ENCODE measurements around the gene ABCB6. TPM values are rescaled to one million over a fixed set of nuclear protein-coding genes. Genes with fewer than 3 reads are reported as not detected.
A peak's percentile ranks its signal among the peaks of the same experiment; 100 is the strongest.

ABCB6 gene
- total and polyA plus RNA-seq, 2 of the 8 experiments (the other 6 are each of a cell fraction or from before 2014, with no cell fraction given) = 44.9 to 50.6 TPM

DNA sequence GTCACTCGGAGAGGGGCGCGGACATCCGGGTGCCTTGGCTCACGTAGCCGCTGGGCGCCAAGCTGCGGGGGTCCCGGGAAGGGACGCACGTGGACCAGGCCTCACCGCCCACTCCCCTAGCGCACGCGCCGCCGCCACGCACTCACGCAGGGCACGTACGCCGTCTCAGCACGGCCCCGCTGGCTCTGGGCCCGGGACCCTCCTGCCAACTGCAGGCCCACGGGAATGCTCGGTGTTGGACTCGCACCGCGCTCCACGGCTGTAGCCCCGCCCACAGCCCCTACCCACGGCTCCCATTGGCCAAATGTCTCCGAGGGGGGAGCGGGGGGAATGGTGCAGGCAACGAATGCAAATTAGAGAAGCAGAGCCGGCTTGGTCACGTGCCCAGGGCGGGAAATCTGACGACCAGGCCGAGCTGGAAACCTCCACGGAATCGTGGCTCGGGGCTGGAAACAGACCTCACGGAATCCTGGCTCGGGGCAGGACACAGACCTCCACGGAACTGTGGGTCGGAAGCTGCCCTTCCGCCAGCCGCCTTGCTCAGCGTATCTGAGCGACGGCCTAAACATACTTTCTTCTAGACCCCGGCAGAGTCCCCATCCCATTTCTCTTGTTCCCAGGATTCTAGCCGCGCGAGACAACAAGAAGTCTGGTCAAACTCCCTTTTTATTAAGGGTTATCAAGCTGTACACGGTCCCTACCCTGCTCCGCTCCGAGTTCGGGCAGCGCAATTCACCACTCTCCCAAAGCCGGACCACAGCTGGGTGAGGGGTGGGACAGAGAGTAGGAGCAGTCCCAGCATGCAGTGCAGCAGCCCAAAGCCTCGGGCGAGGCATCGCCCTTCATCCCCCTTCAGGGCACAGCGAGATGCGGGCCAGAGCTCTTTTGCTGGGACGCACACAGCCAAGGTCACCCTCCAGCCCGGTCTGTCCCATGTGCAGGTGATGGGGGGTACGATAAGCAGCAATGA lies at the start of gene ABCB6 (continued):
- TF ChIP-seq, protein P1, sequence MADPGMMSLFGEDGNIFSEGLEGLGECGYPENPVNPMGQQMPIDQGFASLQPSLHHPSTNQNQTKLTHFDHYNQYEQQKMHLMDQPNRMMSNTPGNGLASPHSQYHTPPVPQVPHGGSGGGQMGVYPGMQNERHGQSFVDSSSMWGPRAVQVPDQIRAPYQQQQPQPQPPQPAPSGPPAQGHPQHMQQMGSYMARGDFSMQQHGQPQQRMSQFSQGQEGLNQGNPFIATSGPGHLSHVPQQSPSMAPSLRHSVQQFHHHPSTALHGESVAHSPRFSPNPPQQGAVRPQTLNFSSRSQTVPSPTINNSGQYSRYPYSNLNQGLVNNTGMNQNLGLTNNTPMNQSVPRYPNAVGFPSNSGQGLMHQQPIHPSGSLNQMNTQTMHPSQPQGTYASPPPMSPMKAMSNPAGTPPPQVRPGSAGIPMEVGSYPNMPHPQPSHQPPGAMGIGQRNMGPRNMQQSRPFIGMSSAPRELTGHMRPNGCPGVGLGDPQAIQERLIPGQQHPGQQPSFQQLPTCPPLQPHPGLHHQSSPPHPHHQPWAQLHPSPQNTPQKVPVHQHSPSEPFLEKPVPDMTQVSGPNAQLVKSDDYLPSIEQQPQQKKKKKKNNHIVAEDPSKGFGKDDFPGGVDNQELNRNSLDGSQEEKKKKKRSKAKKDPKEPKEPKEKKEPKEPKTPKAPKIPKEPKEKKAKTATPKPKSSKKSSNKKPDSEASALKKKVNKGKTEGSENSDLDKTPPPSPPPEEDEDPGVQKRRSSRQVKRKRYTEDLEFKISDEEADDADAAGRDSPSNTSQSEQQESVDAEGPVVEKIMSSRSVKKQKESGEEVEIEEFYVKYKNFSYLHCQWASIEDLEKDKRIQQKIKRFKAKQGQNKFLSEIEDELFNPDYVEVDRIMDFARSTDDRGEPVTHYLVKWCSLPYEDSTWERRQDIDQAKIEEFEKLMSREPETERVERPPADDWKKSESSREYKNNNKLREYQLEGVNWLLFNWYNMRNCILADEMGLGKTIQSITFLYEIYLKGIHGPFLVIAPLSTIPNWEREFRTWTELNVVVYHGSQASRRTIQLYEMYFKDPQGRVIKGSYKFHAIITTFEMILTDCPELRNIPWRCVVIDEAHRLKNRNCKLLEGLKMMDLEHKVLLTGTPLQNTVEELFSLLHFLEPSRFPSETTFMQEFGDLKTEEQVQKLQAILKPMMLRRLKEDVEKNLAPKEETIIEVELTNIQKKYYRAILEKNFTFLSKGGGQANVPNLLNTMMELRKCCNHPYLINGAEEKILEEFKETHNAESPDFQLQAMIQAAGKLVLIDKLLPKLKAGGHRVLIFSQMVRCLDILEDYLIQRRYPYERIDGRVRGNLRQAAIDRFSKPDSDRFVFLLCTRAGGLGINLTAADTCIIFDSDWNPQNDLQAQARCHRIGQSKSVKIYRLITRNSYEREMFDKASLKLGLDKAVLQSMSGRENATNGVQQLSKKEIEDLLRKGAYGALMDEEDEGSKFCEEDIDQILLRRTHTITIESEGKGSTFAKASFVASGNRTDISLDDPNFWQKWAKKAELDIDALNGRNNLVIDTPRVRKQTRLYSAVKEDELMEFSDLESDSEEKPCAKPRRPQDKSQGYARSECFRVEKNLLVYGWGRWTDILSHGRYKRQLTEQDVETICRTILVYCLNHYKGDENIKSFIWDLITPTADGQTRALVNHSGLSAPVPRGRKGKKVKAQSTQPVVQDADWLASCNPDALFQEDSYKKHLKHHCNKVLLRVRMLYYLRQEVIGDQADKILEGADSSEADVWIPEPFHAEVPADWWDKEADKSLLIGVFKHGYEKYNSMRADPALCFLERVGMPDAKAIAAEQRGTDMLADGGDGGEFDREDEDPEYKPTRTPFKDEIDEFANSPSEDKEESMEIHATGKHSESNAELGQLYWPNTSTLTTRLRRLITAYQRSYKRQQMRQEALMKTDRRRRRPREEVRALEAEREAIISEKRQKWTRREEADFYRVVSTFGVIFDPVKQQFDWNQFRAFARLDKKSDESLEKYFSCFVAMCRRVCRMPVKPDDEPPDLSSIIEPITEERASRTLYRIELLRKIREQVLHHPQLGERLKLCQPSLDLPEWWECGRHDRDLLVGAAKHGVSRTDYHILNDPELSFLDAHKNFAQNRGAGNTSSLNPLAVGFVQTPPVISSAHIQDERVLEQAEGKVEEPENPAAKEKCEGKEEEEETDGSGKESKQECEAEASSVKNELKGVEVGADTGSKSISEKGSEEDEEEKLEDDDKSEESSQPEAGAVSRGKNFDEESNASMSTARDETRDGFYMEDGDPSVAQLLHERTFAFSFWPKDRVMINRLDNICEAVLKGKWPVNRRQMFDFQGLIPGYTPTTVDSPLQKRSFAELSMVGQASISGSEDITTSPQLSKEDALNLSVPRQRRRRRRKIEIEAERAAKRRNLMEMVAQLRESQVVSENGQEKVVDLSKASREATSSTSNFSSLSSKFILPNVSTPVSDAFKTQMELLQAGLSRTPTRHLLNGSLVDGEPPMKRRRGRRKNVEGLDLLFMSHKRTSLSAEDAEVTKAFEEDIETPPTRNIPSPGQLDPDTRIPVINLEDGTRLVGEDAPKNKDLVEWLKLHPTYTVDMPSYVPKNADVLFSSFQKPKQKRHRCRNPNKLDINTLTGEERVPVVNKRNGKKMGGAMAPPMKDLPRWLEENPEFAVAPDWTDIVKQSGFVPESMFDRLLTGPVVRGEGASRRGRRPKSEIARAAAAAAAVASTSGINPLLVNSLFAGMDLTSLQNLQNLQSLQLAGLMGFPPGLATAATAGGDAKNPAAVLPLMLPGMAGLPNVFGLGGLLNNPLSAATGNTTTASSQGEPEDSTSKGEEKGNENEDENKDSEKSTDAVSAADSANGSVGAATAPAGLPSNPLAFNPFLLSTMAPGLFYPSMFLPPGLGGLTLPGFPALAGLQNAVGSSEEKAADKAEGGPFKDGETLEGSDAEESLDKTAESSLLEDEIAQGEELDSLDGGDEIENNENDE (IDR thresholded peaks at IDR 0.05; ENCODE audit: insufficient replicate concordance, low read length) = no peak
- TF ChIP-seq PHF8 (conservative IDR thresholded peaks at IDR 0.05; ENCODE audit: low read depth, low read length) (peak; percentile 86), GTF2F1 (IDR thresholded peaks at IDR 0.05; ENCODE audit: borderline replicate concordance, low read depth, low read length) (0 out of 2 replicates have a peak, but pooled peaks have one; percentile 66), RBBP5 (IDR thresholded peaks at IDR 0.05; ENCODE audit: borderline replicate concordance, low read depth, low read length) (0 out of 2 replicates have a peak, but pooled peaks have one; percentile 43), BCL11A (IDR thresholded peaks at IDR 0.05; ENCODE audit: low read depth in 2 of 2, low read length in 2 of 2) (no peak)
- TF ChIP-seq, protein P2, sequence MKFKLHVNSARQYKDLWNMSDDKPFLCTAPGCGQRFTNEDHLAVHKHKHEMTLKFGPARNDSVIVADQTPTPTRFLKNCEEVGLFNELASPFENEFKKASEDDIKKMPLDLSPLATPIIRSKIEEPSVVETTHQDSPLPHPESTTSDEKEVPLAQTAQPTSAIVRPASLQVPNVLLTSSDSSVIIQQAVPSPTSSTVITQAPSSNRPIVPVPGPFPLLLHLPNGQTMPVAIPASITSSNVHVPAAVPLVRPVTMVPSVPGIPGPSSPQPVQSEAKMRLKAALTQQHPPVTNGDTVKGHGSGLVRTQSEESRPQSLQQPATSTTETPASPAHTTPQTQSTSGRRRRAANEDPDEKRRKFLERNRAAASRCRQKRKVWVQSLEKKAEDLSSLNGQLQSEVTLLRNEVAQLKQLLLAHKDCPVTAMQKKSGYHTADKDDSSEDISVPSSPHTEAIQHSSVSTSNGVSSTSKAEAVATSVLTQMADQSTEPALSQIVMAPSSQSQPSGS (IDR thresholded peaks at IDR 0.05; ENCODE audit: low read length) = peak; percentile 75; the same call in 1 of the 2 replicates

Data from H1 (cell line).